Suprapubic skin (tissue), 4 donors: Measurements from ENCODE around the gene KLHL26. TPM values are rescaled to one million over a fixed set of nuclear protein-coding genes. Genes with fewer than 3 reads are reported as not detected.

Experiments
- DNase-seq, 2 donors: peaks; one replicate each; pipeline ENCODE4 v3.0.0-alpha.2; 2019; ENCODE audit warnings: low spot score in 2 of 2
- H3K27ac ChIP-seq: fragments of 200-600 bp; sonication (generic); one replicate; pipeline ENCODE4 v1.5.1; 2019
- H3K27me3 ChIP-seq: fragments of 200-600 bp; sonication (generic); one replicate; pipeline ENCODE4 v1.5.1; 2019
- H3K36me3 ChIP-seq: fragments of 200-600 bp; sonication (generic); one replicate; pipeline ENCODE4 v1.5.1; 2019
- H3K4me1 ChIP-seq: fragments of 200-600 bp; sonication (generic); one replicate; pipeline ENCODE4 v1.5.1; 2019
- H3K4me3 ChIP-seq: fragments of 200-600 bp; sonication (generic); one replicate; pipeline ENCODE4 v1.5.1; 2019; ENCODE audit warnings: mild to moderate bottlenecking
- H3K9me3 ChIP-seq: fragments of 200-600 bp; sonication (generic); one replicate; pipeline ENCODE4 v1.5.1; 2019
- EP300 ChIP-seq: sonication (generic); formaldehyde crosslinking; IDR thresholded peaks from one replicate; pipeline ENCODE4 v1.6.1; 2017; ENCODE audit warnings: antibody characterized with exemption
- POLR2A ChIP-seq, 2 donors: fragments of 450-650 bp; IDR thresholded peaks; one replicate each; pipeline ENCODE4 v1.6.1; 2017; ENCODE audit warnings: antibody characterized with exemption in 2 of 2, mild to moderate bottlenecking in 2 of 2, moderate library complexity in 2 of 2
- POLR2AphosphoS5 ChIP-seq, 3 donors: sonication (generic); formaldehyde crosslinking; IDR thresholded peaks; one replicate each; pipeline ENCODE4 v1.6.1; 2017; ENCODE audit warnings: antibody characterized with exemption in 3 of 3
- WGBS: methylation state at CpG from one replicate; pipeline ENCODE4 v1.1.5; 2018; 5-methylcytosine and 5-hydroxymethylcytosine counted together
- total RNA-seq, 4 donors: library from RNA; depleted of rRNA; stranded (reverse); fragments of >200 nt; gene quantifications; one replicate each; pipeline ENCODE4 v1.1.0, GENCODE V29; 2016
- TF ChIP-seq, protein P1 (sequence below), 2 donors: fragments of 200-600 bp in 1 of 2; fragments of 450-650 bp in 1 of 2; sonication (generic) in 1 of 2; IDR thresholded peaks; one replicate each; pipeline ENCODE4 v1.5.1; 2016 to 2019; ENCODE audit warnings: antibody characterized with exemption in 2 of 2, mild to moderate bottlenecking in 1 of 2, moderate library complexity in 1 of 2

KLHL26 gene
- total RNA-seq, 4 donors from 2014 or later, result 6.9 to 26.5 (median 11.5) TPM

DNA sequence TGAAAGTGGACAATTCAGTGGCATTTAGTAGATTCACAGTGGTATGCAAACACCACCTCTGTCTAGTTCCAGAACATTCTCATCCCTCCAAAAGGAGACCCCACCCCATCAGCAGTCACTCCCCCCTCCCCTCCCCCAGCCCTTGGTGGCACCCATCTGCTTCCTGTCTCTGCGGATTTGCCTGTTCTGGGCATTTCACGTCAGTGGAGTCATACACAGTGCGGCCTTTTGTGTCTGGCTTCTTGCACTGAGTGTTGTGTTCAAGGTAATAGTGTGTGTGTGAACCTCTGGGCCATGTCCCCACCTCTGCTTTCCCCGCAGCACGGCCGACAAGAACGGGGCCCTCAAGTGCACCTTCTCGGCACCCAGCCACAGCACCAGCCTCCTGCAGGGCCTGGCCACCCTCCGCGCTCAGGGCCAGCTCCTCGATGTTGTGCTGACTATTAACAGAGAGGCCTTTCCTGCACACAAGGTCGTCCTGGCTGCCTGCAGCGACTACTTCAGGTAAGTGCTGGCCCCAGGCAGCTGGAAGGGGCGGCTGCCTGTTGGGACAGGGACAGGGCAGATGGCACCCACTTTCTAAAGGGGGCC, 27.2 kb downstream of the KLHL26 start:
- Histone ChIP-seq H3K9me3 (no peaks in the 10 kb centered on the region), H3K27ac (no peak overlapping the region), H3K27me3 (no peaks in the 10 kb centered on the region), H3K4me3 (no peak overlapping the region), H3K4me1 (peaks cover 19% of the 10 kb centered on the region), H3K36me3 (peaks cover 28% of the 10 kb centered on the region)
- 80% methylated on average over 14 of the region's 14 CpGs for WGBS
- TF ChIP-seq POLR2A (IDR thresholded peaks at IDR 0.05), result no peak
- TF ChIP-seq, protein P1, sequence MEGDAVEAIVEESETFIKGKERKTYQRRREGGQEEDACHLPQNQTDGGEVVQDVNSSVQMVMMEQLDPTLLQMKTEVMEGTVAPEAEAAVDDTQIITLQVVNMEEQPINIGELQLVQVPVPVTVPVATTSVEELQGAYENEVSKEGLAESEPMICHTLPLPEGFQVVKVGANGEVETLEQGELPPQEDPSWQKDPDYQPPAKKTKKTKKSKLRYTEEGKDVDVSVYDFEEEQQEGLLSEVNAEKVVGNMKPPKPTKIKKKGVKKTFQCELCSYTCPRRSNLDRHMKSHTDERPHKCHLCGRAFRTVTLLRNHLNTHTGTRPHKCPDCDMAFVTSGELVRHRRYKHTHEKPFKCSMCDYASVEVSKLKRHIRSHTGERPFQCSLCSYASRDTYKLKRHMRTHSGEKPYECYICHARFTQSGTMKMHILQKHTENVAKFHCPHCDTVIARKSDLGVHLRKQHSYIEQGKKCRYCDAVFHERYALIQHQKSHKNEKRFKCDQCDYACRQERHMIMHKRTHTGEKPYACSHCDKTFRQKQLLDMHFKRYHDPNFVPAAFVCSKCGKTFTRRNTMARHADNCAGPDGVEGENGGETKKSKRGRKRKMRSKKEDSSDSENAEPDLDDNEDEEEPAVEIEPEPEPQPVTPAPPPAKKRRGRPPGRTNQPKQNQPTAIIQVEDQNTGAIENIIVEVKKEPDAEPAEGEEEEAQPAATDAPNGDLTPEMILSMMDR (IDR thresholded peaks at IDR 0.05), result no peak
- TF ChIP-seq EP300, result no peak
- TF ChIP-seq POLR2AphosphoS5 (IDR thresholded peaks at IDR 0.05), result no peak
- DNase-seq, result no peak

DNA sequence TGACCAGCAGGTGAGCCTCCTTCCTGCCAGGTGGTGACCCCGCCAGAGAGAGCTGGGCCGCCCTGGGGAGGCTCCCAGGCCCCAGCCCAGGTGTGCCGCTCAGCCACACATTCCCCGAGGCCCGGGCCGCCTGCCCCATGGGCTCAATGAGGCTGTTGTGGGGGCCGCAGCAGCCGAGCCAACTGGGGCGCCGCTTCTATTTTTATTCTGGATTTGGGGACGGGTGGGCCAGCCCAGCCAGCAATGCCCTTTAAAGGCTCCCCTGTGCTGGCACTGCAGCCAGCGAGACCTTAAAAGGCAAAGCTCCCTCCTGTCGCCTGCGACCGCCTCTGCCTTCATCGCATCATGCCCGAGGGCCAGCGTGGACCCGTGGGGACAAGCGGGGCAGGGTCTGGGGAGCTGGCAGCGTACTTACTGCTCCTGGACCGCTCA, 29.0 kb downstream of the KLHL26 start:
- H3K4me1 ChIP-seq, result peaks cover 5% of the 10 kb centered on the region
- DNase-seq, result no peak
- no peaks in the 10 kb centered on the region for H3K27me3 ChIP-seq
- no peaks in the 10 kb centered on the region for H3K9me3 ChIP-seq
- no peak overlapping the region for H3K27ac ChIP-seq
- no peak for TF ChIP-seq POLR2A (IDR thresholded peaks at IDR 0.05)
- H3K36me3 ChIP-seq, result peaks cover 36% of the 10 kb centered on the region
- WGBS, result 82% methylated on average over 20 of the region's 22 CpGs
- no peak overlapping the region for H3K4me3 ChIP-seq

DNA sequence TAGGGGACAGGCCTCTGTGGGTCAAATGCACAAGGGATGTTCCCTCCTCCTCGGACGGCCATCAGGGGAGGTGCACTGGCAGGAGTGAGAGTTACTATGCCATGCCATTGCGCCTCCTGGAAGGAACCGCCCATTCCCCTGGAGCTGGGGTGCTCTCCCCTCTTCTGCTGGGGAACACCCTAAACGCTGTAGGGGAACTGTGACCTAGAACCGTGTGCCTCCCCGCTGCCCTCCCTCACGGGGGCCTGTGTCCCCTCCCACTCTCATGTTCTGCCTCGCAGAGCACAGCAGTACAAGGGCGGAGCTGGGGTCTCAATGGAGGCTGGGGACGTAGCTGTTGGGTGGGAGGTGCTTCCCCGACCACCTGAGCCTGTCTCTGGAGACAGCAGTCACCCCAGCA, 29.5 kb downstream of the KLHL26 start:
- no peak for TF ChIP-seq POLR2AphosphoS5 (IDR thresholded peaks at IDR 0.05)
- DNase-seq, result no peak
- Histone ChIP-seq H3K4me3 (no peak overlapping the region), H3K27ac (no peak overlapping the region), H3K27me3 (no peaks in the 10 kb centered on the region), H3K9me3 (no peaks in the 10 kb centered on the region), H3K36me3 (peaks cover 36% of the 10 kb centered on the region), H3K4me1 (no peaks in the 10 kb centered on the region)
- 57% methylated on average over 10 of the region's 12 CpGs for WGBS

GRCh38 chr19:18666784-18667183, 30.0 kb downstream of the KLHL26 start:
- H3K4me3 ChIP-seq, result no peak overlapping the region
- no peak overlapping the region for H3K27ac ChIP-seq
- peaks cover 3% of the 10 kb centered on the region for H3K4me1 ChIP-seq
- 96% methylated on average over 5 of the region's 5 CpGs for WGBS
- H3K9me3 ChIP-seq, result no peaks in the 10 kb centered on the region
- TF ChIP-seq POLR2A (IDR thresholded peaks at IDR 0.05), result no peak
- no peak for TF ChIP-seq POLR2AphosphoS5 (IDR thresholded peaks at IDR 0.05)
- no peak for TF ChIP-seq EP300
- TF ChIP-seq, protein P1 (IDR thresholded peaks at IDR 0.05), result no peak
- H3K36me3 ChIP-seq, result peaks cover 36% of the 10 kb centered on the region
- H3K27me3 ChIP-seq, result no peaks in the 10 kb centered on the region
- DNase-seq, result no peak

- peaks cover 11% of the 10 kb centered on the region for H3K4me1 ChIP-seq
- 96% methylated on average over 26 of the region's 55 CpGs for WGBS
- peaks cover 36% of the 10 kb centered on the region for H3K36me3 ChIP-seq
- no peak for DNase-seq
- H3K9me3 ChIP-seq, result no peaks in the 10 kb centered on the region
- H3K4me3 ChIP-seq, result no peak overlapping the region
- H3K27me3 ChIP-seq, result no peaks in the 10 kb centered on the region
- H3K27ac ChIP-seq, result no peak overlapping the region
- no peak for TF ChIP-seq POLR2A (IDR thresholded peaks at IDR 0.05)
- TF ChIP-seq, protein P1 (IDR thresholded peaks at IDR 0.05), result no peak
- no peak for TF ChIP-seq POLR2AphosphoS5 (IDR thresholded peaks at IDR 0.05)
These were observed 30.9 kb downstream of the KLHL26 start for GRCh38 chr19:18667531-18668251.

- TF ChIP-seq, protein P1 (IDR thresholded peaks at IDR 0.05), result no peak
- TF ChIP-seq POLR2AphosphoS5 (IDR thresholded peaks at IDR 0.05) (no peak), POLR2A (IDR thresholded peaks at IDR 0.05) (no peak), EP300 (no peak)
- Histone ChIP-seq H3K27ac (no peak overlapping the region), H3K4me1 (peaks cover 11% of the 10 kb centered on the region), H3K36me3 (peaks cover 36% of the 10 kb centered on the region), H3K9me3 (no peaks in the 10 kb centered on the region), H3K27me3 (no peaks in the 10 kb centered on the region), H3K4me3 (no peak overlapping the region)
- WGBS, result 98% methylated on average over 21 of the region's 38 CpGs
- no peak for DNase-seq
These were observed 31.4 kb downstream of the KLHL26 start for GRCh38 chr19:18668252-18668631.
